H9 (cell line): ENCODE results near the gene SARS1. TPM values are rescaled to one million over a fixed set of nuclear protein-coding genes. Genes with fewer than 3 reads are reported as not detected.

Experiments used
- DNase-seq: peaks from one replicate; pipeline ENCODE4 v3.0.0-alpha.2; 2017
- H2AFZ ChIP-seq: one replicate; pipeline ENCODE4 v1.6.1; 2013; ENCODE audit warnings: mild to moderate bottlenecking, low read length, control low read depth, moderate library complexity
- H2AK5ac ChIP-seq: 2 replicates; pipeline ENCODE4 v1.6.1; 2013; ENCODE audit warnings: low read length, control low read depth, mixed read lengths; ENCODE audit not compliant: insufficient read length
- H2BK120ac ChIP-seq: one replicate; pipeline ENCODE4 v1.6.1; 2013; ENCODE audit warnings: low read depth, mild to moderate bottlenecking, low read length, control low read depth, inconsistent platforms; ENCODE audit not compliant: poor library complexity, severe bottlenecking
- H2BK12ac ChIP-seq: 2 replicates; pipeline ENCODE4 v1.6.1; 2013; ENCODE audit warnings: low read length, control low read depth, mixed read lengths, low read depth; ENCODE audit not compliant: insufficient read length
- H2BK15ac ChIP-seq: 2 replicates; pipeline ENCODE4 v1.6.1; 2013; ENCODE audit warnings: low read depth, low read length, control low read depth
- H2BK20ac ChIP-seq: one replicate; pipeline ENCODE4 v1.6.1; 2013; ENCODE audit warnings: low read depth, mild to moderate bottlenecking, low read length, control low read depth, inconsistent platforms; ENCODE audit not compliant: poor library complexity, severe bottlenecking
- H2BK5ac ChIP-seq: 2 replicates; pipeline ENCODE4 v1.6.1; 2013; ENCODE audit warnings: low read length, control low read depth, mixed read lengths; ENCODE audit not compliant: insufficient read length
- H3K14ac ChIP-seq: 2 replicates; pipeline ENCODE4 v1.6.1; 2013; ENCODE audit warnings: low read length, control low read depth; ENCODE audit not compliant: insufficient read depth
- H3K18ac ChIP-seq: 2 replicates; pipeline ENCODE4 v1.6.1; 2013; ENCODE audit warnings: low read depth, mild to moderate bottlenecking, mixed read lengths, low read length, control low read depth; ENCODE audit not compliant: insufficient read length
- H3K23ac ChIP-seq: 2 replicates; pipeline ENCODE4 v1.6.1; 2013; ENCODE audit warnings: low read length, control low read depth, mixed read lengths, low read depth; ENCODE audit not compliant: insufficient read length
- H3K23me2 ChIP-seq: 2 replicates; pipeline ENCODE4 v1.6.1; 2013; ENCODE audit warnings: low read depth, mild to moderate bottlenecking, mixed read lengths, low read length, control low read depth; ENCODE audit not compliant: insufficient read length, poor library complexity, severe bottlenecking
- H3K27ac ChIP-seq: 2 replicates; pipeline ENCODE4 v1.5.1; 2013; ENCODE audit warnings: low read length, control low read depth, mixed read lengths, low read depth; ENCODE audit not compliant: insufficient read length
- H3K27me3 ChIP-seq: 2 replicates; pipeline ENCODE4 v1.6.1; 2013; ENCODE audit warnings: low read length, control low read depth, inconsistent platforms; ENCODE audit not compliant: insufficient read depth
- H3K4ac ChIP-seq: 2 replicates; pipeline ENCODE4 v1.6.1; 2013; ENCODE audit warnings: low read depth, mild to moderate bottlenecking, control low read depth, inconsistent platforms, low read length, moderate library complexity
- H3K4me1 ChIP-seq: 2 replicates; pipeline ENCODE4 v1.6.1; 2013; ENCODE audit warnings: low read length, control low read depth, inconsistent platforms; ENCODE audit not compliant: insufficient read depth
- H3K4me2 ChIP-seq: 2 replicates; pipeline ENCODE4 v1.6.1; 2013; ENCODE audit warnings: low read length, control low read depth, mixed read lengths; ENCODE audit not compliant: insufficient read length, insufficient read depth
- H3K56ac ChIP-seq: 2 replicates; pipeline ENCODE4 v1.6.1; 2013; ENCODE audit warnings: low read depth, mild to moderate bottlenecking, mixed read lengths, low read length, control low read depth; ENCODE audit not compliant: insufficient read length
- H3K79me1 ChIP-seq: 2 replicates; pipeline ENCODE4 v1.6.1; 2013; ENCODE audit warnings: low read depth, mild to moderate bottlenecking, moderate library complexity, low read length, control low read depth, inconsistent platforms; ENCODE audit not compliant: insufficient read depth, poor library complexity, severe bottlenecking
- H3K79me2 ChIP-seq: 2 replicates; pipeline ENCODE4 v1.6.1; 2013; ENCODE audit warnings: low read length, control low read depth, inconsistent platforms; ENCODE audit not compliant: insufficient read depth
- H3K9ac ChIP-seq: 2 replicates; pipeline ENCODE4 v1.6.1; 2013; ENCODE audit warnings: low read length, control low read depth, mixed read lengths; ENCODE audit not compliant: insufficient read length; ENCODE audit errors: extremely low read depth
- H3K9me3 ChIP-seq: one replicate; pipeline ENCODE4 v1.6.1; 2013; ENCODE audit warnings: low read depth, low read length, inconsistent platforms; ENCODE audit not compliant: control insufficient read depth
- H3T11ph ChIP-seq: one replicate; pipeline ENCODE4 v1.6.1; 2013; ENCODE audit warnings: mild to moderate bottlenecking, low read length, control low read depth, inconsistent platforms
- H4K20me1 ChIP-seq: one replicate; pipeline ENCODE4 v1.6.1; 2013; ENCODE audit not compliant: control insufficient read depth, insufficient read length, insufficient read depth
- H4K5ac ChIP-seq: 2 replicates; pipeline ENCODE4 v1.6.1; 2013; ENCODE audit warnings: low read depth, mild to moderate bottlenecking, mixed read lengths, low read length, control low read depth; ENCODE audit not compliant: insufficient read length
- H4K8ac ChIP-seq: replicated peaks from 2 replicates; pipeline ENCODE4 v1.6.1; 2013; ENCODE audit warnings: low read length, control low read depth, mixed read lengths, low read depth; ENCODE audit not compliant: insufficient read length
- H4K91ac ChIP-seq: 2 replicates; pipeline ENCODE4 v1.6.1; 2013; ENCODE audit warnings: low read depth, mild to moderate bottlenecking, moderate library complexity, mixed read lengths, low read length, control low read depth; ENCODE audit not compliant: insufficient read length
- H3K27ac Mint-ChIP-seq, 3 experiments: 2 replicates in 2 of 3; 3 replicates in 1 of 3; pipeline ENCODE4 v1.8.0; 2020 to 2021; ENCODE audit warnings: mixed read lengths in 3 of 3, mild to moderate bottlenecking in 1 of 3, moderate library complexity in 1 of 3
- H3K27me3 Mint-ChIP-seq: 2 replicates; pipeline ENCODE4 v1.8.0; 2021; ENCODE audit warnings: low read depth, mild to moderate bottlenecking, moderate library complexity, mixed read lengths
- H3K36me3 Mint-ChIP-seq, 3 experiments: 2 replicates in 2 of 3; 3 replicates in 1 of 3; pipeline ENCODE4 v1.8.0; 2020 to 2021; ENCODE audit warnings: low read depth in 3 of 3, mixed read lengths in 3 of 3; ENCODE audit not compliant: insufficient read depth in 1 of 3
- H3K4me1 Mint-ChIP-seq, 2 experiments: 2 replicates each; pipeline ENCODE4 v1.8.0; 2020; ENCODE audit warnings: mixed read lengths in 2 of 2
- H3K4me3 Mint-ChIP-seq, 2 experiments: 2 replicates in 1 of 2; 3 replicates in 1 of 2; pipeline ENCODE4 v1.8.0; 2020 to 2021; ENCODE audit warnings: mild to moderate bottlenecking in 2 of 2, mixed read lengths in 2 of 2, moderate library complexity in 1 of 2
- H3K9me3 Mint-ChIP-seq, 2 experiments: 2 replicates in 1 of 2; 3 replicates in 1 of 2; pipeline ENCODE4 v1.8.0; 2020; ENCODE audit warnings: mild to moderate bottlenecking in 2 of 2, mixed read lengths in 2 of 2, moderate library complexity in 1 of 2
- WGBS: extraction: QIAGEN DNeasy Blood & Tissue Kit; methylation state at CpG from one replicate; pipeline ENCODE4 v1.1.7; 2013; ENCODE audit warnings: missing lambda C conversion rate, low lambda C conversion rate, mixed read lengths; ENCODE audit not compliant: insufficient read length; ENCODE audit errors: extremely low coverage; 5-methylcytosine and 5-hydroxymethylcytosine counted together
- total RNA-seq: library from RNA; stranded (reverse); gene quantifications from 2 replicates; pipeline ENCODE4 v1.2.1, GENCODE V29; 2021
- TF ChIP-seq, protein P1 (sequence below): fragments of 200-600 bp; sonication (generic); conservative IDR thresholded peaks from 3 replicates; pipeline ENCODE4 v1.8.0; 2021; ENCODE audit warnings: antibody characterized with exemption, mild to moderate bottlenecking

SARS1 gene
- total RNA-seq, 1 experiment from 2014 or later, result 139 TPM

DNA sequence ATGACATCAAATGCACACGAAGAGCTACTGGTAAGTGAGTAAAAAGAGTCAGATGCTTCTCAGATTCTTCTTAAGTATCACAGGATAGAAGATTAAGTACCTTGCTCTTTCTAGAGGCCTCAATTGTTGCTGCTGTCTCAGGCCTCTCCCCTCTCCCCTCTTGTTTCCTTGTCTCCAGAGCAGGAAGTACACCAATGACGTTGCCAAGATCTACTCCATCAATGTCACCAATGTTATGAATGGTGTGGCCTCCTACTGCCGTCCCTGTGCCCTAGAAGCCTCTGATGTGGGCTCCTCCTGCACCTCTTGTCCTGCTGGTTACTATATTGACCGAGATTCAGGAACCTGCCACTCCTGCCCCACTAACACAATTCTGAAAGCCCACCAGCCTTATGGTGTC is 21.3 kb upstream of the SARS1 start:
- Histone ChIP-seq H4K91ac (no peak overlapping the region), H4K5ac (no peak overlapping the region), H3K4me1 (no peaks in the 10 kb centered on the region), H4K20me1 (no peaks in the 10 kb centered on the region), H4K8ac (no peak overlapping the region), H3K79me1 (no peaks in the 10 kb centered on the region), H2AFZ (no peak overlapping the region), H2BK120ac (no peak overlapping the region), H3K23me2 (no peaks in the 10 kb centered on the region), H2BK15ac (no peak overlapping the region), H3K27me3 (no peaks in the 10 kb centered on the region), H3K18ac (no peak overlapping the region), H2AK5ac (no peak overlapping the region), H2BK12ac (no peak overlapping the region), H3K79me2 (no peaks in the 10 kb centered on the region), H3K9ac (no peak overlapping the region), H3K4ac (no peak overlapping the region), H3K27ac (no peak overlapping the region), H2BK5ac (no peak overlapping the region), H3K56ac (no peak overlapping the region), H3K9me3 (no peaks in the 10 kb centered on the region), H2BK20ac (no peak overlapping the region), H3K4me2 (no peak overlapping the region), H3K23ac (no peak overlapping the region), H3K14ac (no peak overlapping the region), H3T11ph (no peak overlapping the region)
- no CpG with 5 or more reads among the region's 4 CpGs for WGBS
- no peak overlapping the region for H3K27ac Mint-ChIP-seq
- TF ChIP-seq, protein P1, sequence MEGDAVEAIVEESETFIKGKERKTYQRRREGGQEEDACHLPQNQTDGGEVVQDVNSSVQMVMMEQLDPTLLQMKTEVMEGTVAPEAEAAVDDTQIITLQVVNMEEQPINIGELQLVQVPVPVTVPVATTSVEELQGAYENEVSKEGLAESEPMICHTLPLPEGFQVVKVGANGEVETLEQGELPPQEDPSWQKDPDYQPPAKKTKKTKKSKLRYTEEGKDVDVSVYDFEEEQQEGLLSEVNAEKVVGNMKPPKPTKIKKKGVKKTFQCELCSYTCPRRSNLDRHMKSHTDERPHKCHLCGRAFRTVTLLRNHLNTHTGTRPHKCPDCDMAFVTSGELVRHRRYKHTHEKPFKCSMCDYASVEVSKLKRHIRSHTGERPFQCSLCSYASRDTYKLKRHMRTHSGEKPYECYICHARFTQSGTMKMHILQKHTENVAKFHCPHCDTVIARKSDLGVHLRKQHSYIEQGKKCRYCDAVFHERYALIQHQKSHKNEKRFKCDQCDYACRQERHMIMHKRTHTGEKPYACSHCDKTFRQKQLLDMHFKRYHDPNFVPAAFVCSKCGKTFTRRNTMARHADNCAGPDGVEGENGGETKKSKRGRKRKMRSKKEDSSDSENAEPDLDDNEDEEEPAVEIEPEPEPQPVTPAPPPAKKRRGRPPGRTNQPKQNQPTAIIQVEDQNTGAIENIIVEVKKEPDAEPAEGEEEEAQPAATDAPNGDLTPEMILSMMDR, result no peak
- H3K27me3 Mint-ChIP-seq, result peaks cover 7% of the 10 kb centered on the region
- no peak overlapping the region for H3K4me3 Mint-ChIP-seq
- no peaks in the 10 kb centered on the region for H3K36me3 Mint-ChIP-seq
- no peaks in the 10 kb centered on the region for H3K9me3 Mint-ChIP-seq
- no peak for DNase-seq
- peaks cover 8 to 11% of the 10 kb centered on the region in 2 experiments for H3K4me1 Mint-ChIP-seq
